Measurements from ENCODE around the gene DEGS1.

The DEGS1 gene

GRCh38 chr1:224178894-224179293 is 4.1 kb upstream of the DEGS1 start:
- DNase-seq (ENCODE audit: low read depth), result no peak
- H3K4me3 ChIP-seq (ENCODE audit: low read depth, low read length), result no peak overlapping the region
- TF ChIP-seq CTCF (IDR thresholded peaks at IDR 0.05; ENCODE audit: low read depth, low read length, missing control alignments), result no peak

- TF ChIP-seq CTCF (IDR thresholded peaks at IDR 0.05; ENCODE audit: low read depth, low read length, missing control alignments), result no peak
- no peak for DNase-seq (ENCODE audit: low read depth)
- no peak overlapping the region for H3K4me3 ChIP-seq (ENCODE audit: low read depth, low read length)
These were observed 2.1 kb upstream of the DEGS1 start for GRCh38 chr1:224180783-224181452.

- H3K4me3 ChIP-seq (ENCODE audit: low read depth, low read length), result no peak overlapping the region
- no peak for DNase-seq (ENCODE audit: low read depth)
- TF ChIP-seq CTCF (IDR thresholded peaks at IDR 0.05; ENCODE audit: low read depth, low read length, missing control alignments), result no peak
These were observed 1.6 kb upstream of the DEGS1 start for GRCh38 chr1:224181453-224181810.

GRCh38 chr1:224182057-224182865 is 779 bp upstream of the DEGS1 start:
- H3K4me3 ChIP-seq (ENCODE audit: low read depth, low read length), result peak overlapping the region; percentile 66
- DNase-seq (ENCODE audit: low read depth), result peak; percentile 81
- TF ChIP-seq CTCF (IDR thresholded peaks at IDR 0.05; ENCODE audit: low read depth, low read length, missing control alignments), result no peak

- DNase-seq (ENCODE audit: low read depth), result no peak
- H3K4me3 ChIP-seq (ENCODE audit: low read depth, low read length), result peak overlapping the region; percentile 66
- TF ChIP-seq CTCF (IDR thresholded peaks at IDR 0.05; ENCODE audit: low read depth, low read length, missing control alignments), result no peak
These were observed 712 bp downstream of the DEGS1 start for GRCh38 chr1:224183591-224184312.

- peak overlapping the region; percentile 66 for H3K4me3 ChIP-seq (ENCODE audit: low read depth, low read length)
- DNase-seq (ENCODE audit: low read depth), result no peak
- no peak for TF ChIP-seq CTCF (IDR thresholded peaks at IDR 0.05; ENCODE audit: low read depth, low read length, missing control alignments)
These were observed 2.2 kb downstream of the DEGS1 start for GRCh38 chr1:224185208-224185607.

All from GM12864 (cell line).